Measurements from ENCODE around the gene KCTD2.
"Not testable (repeated sequence)": the region's sequence is repeated elsewhere in the genome, so short reads cannot be mapped to it uniquely, and the experiment has no call there.

The KCTD2 gene

GRCh38 chr17:75020331-75021110 is 26.5 kb upstream of the KCTD2 start:
- DNase-seq (ENCODE audit: low read depth) = no peak

DNA sequence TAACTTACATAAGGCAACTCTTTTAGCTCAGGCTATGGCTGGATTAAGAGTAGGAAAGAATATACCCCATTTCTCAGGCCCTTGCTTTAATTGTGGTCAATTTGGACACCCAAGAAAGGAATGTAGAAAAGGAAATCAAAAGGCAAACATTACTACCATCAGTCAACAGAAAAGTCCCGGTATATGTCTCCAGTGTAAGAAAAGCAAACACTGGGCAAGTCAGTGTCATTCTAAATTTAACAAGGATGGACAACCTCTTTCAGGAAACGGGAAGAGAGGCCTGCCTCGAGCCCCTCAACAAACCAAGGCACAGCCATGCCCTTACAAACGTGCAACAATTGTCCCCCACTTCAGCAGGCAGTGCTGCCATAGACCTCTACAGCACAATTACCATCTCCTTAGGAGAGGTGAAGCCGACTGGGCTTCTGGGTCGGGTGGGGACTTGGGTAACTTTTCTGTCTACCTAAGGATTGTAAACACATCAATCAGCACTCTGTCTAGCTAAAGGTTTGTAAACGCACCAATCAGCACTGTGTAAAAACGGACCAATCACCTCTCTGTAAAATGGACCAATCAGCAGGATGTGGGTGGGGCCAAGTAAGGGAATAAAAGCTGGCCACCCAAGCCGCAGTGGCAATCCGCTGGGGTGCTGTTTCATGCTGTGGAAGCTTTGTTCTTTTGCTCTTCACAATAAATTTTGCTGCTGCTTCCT is 22.2 kb upstream of the KCTD2 start:
- no peak for DNase-seq (ENCODE audit: low read depth)

GRCh38 chr17:75025398-75025734 is 21.7 kb upstream of the KCTD2 start:
- not testable (repeated sequence) for DNase-seq (ENCODE audit: low read depth)

DNA sequence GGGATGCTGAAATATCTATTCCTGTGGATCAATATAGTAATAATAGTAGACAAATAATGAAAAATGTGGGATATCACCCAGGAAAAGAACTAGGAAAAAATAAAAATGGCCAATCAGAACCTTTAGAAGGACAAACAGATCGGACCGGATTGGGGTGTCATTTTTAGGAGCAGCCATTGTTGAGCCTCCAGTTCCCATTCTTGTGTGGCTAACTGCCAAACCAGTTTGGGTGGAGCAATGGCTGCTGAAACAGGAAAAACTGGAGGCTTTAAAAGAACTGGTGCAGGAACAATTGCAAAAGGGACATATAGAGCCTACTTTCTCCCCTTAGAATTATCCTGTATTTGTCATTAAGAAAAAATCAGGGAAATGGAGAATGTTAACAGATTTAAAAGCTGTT is 20.4 kb upstream of the KCTD2 start:
- DNase-seq (ENCODE audit: low read depth) = not testable (repeated sequence)

DNA sequence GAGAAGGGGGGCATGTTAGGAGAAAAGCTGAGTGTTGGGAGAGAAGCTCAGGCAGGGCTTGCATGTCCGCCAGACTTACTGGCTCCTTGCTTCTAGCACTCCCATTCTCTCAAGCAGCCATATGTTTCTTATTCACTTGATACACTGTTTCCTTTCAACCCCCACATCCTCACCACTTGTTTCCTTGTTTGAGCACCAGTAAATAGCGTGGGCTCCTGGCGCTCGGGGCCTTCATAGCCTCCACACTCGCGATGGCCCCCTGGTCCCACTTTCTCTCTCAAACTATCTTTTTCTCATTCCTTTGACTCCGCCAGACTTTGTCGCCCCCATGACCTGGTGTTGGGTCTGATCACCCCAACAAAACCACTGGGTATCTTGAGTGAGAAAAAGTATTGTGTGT is 16.9 kb upstream of the KCTD2 start:
- no peak for DNase-seq (ENCODE audit: low read depth)

- no peak for DNase-seq (ENCODE audit: low read depth)
Measured at GRCh38 chr17:75031972-75032719, 14.9 kb upstream of the KCTD2 start.

DNA sequence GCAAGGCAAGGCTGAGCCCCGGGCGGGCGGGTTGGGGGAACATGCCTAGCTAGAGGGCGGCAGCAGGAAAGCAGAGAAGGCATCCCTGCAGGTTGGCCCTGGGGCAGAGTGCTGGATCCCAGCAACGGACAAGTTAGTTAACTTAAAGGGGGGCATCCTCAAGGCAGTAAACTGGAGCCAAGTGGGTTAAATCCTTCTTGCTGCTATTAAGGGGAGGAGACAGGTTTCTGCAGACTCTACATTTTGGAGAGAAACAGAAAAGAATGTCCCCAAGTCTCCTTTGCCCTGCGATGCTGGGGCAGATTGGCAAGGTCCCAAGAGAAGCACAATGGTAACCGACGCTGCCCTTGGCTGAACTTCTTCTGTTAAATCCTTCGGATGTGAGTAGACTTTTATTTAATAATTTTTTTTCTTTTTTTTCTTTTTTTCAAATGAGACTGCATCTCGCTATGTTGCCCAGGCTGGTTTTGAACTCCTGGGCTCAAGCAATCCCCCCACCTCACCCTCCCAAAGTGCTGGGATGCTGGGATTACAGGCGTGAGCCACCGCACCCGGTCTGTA is 14.2 kb upstream of the KCTD2 start:
- no peak for DNase-seq (ENCODE audit: low read depth)

- peak; percentile 76 for DNase-seq (ENCODE audit: low read depth)
Measured at GRCh38 chr17:75033346-75034235, 13.4 kb upstream of the KCTD2 start.

DNA sequence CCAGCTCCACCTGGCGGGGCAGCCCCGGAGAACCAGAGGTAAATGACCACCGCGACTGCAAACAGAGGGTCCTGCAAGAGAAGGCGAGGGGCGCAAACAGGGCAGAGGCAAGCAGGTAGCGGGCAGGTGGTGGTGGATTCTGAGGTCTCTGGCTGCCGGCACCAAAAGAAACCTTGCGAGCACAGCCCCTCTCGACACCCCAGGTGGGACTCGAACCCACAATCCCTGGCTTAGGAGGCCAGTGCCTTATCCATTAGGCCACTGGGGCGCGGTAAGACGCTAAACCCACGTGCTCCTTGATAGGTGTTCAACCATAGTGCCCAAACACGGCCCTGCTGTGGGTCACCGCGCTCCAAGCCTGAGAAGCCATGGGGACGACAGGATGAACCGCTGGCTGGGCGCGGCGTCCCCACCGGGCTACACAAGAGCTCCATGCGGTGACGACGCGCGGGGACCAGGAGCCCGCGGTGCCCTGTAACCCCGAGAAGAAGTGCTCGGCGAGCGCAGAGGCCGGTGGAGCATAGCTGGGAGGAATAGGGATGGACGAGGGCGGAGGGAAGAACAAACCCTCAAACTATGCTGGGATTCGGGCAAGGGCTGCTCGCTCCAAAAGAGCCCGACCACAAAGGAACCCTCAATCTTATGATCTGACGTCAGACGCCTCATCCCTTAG is 12.7 kb upstream of the KCTD2 start:
- peak; percentile 69 for DNase-seq (ENCODE audit: low read depth)

DNA sequence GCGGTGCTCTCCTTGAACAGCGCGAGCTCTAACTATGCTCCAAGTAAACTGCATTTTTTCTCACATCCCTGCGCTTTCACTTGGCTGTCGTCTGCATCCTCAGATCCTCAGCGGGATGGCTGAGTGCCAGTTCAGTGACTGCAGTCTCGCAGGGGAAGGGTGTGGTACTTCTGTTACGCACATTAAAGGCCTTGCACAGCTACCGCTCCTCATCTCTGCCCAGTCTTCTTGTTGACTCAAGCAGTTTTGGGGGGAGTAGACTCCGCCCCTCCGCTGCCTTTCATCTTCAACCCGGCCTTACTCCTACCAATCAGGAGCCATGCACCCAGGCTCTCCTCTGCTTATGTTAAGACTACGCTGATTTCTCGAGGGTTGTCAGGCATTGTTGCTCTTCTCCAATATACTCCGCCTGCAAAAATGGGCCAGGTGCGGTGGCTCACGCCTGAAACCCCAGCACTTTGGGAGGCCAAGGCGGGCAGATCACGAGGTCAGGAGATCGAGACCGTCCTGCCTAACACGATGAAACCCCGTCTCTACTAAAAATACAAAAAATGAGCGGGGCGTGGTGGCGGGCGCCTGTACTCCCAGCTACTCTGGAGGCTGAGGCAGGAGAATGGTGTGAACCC is 10.3 kb upstream of the KCTD2 start:
- peak; percentile 66 for DNase-seq (ENCODE audit: low read depth)

- DNase-seq (ENCODE audit: low read depth) = no peak
Measured at GRCh38 chr17:75039238-75039637, 7.8 kb upstream of the KCTD2 start.

DNA sequence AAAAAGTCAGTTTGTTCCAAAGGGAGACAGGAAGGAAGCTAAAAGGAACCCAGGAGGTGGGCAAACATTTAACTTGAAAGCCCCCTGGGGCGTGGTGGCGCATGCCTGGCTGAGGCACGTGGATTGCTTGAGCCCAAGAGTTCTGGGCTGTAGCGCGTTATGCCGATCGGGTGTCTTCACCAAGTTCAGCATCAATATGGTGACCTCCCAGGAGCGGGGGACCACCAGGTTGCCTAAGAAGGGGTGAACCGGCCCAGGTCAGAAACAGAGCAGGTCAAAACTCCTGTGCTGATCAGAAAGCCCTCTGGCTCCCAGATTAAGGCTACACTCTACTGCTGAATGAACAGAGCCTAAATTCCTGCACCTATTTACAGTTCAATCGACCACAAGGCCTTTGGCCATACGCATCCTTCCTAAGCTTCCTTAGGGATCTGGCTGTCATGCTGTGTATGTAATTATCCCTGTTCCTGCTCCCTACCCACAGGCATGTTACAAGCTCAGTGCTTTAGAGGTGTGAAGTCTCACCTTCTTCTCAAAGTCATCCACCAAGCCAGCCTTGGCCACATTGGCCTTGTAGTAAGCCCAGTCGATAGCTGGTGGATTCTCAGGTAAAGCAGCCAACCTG is 5.3 kb upstream of the KCTD2 start:
- no peak for DNase-seq (ENCODE audit: low read depth)

GRCh38 chr17:75043789-75044188 is 3.2 kb upstream of the KCTD2 start:
- not testable (repeated sequence) for DNase-seq (ENCODE audit: low read depth)

DNA sequence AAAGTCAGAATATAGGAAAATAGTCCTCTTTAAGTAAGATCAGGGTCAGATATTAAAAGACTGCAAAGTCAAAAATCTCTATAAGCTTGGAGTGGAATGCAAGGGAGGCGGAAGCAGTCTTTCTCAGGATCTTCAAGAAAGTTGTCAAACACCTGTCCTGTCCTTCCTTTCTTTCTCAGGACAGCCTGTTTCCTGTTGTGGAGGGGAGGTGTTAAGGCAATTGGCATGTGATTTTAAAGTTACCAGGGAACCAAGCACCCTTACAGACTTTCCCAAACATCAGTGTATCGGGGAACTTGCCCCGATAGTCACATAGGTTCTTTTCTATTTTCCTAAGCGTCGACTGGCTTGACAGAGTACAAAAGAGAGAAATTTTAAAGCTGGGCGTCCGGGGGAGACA is 2.3 kb upstream of the KCTD2 start:
- no peak for DNase-seq (ENCODE audit: low read depth)

- DNase-seq (ENCODE audit: low read depth) = not testable (repeated sequence)
Measured at GRCh38 chr17:75045946-75046406, 1.0 kb upstream of the KCTD2 start.

DNA sequence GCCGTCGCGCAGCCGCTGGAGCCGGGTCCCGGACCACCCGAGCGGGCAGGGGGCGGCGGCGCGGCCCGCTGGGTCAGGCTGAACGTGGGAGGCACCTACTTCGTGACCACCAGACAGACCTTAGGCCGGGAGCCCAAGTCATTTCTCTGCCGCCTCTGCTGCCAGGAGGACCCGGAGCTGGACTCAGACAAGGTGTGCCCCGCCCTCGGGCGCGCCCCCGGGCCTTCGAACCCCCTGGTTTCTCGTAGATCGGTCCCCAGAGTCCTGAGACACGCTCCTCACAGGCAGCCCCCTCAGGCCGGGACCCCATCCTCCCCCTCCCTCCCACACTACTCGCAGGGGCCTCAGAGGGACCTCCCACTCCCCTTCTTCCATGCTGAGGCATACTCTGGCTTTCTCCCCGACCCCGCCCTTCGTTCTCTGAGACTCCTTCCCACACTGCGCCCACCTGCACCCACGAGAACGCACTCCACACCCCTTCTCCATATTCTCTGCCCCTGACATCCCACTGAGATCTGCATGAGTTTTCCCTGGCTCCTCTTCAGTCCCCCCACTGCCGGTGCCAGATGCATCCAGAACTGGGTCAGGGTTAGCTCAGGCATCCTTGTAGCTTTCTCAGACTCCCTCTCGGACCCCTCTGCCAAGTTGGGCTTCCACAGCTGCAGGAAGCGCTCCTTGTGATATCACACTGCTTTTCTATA is 523 bp downstream of the KCTD2 start:
- peak; percentile 24 for DNase-seq (ENCODE audit: low read depth)

GRCh38 chr17:75048249-75048878 is 1.3 kb downstream of the KCTD2 start:
- DNase-seq (ENCODE audit: low read depth) = no peak

GRCh38 chr17:75049057-75049456 is 2.0 kb downstream of the KCTD2 start:
- no peak for DNase-seq (ENCODE audit: low read depth)

GRCh38 chr17:75049706-75050105 is 2.7 kb downstream of the KCTD2 start:
- no peak for DNase-seq (ENCODE audit: low read depth)

Measured in activated gamma-delta T cell treated with anti-CD3 and anti-CD28 coated beads, Interleukin-2, amount 50 U/mL, for 16 hours (primary cell).